Nucleus accumbens (tissue), 56 donors: ENCODE data around the gene C9orf50.

Experiments
- DNase-seq, 56 donors: peaks; one replicate each; lab custom pipeline; 2025; lab: John Stamatoyannopoulos, UW

Gene C9orf50

DNA sequence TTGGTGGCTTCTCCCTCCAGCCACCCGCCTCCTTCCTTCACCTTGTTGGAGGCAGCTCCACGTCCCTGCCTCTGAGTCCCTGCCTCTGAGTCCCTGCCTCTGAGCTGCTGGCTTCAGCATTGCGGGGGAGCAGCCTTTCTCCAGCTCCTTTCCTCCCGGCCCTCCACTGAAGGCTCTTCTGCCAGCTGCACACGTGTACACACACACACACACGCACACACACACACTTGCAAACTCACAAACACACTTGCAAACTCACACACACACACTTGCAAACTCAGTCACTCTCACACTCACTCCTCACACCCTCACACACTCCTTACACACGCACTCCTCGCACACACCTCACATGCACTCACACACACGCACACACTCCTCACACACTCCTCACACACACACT lies 45.1 kb downstream of the C9orf50 start:
- DNase-seq: no peak

DNA sequence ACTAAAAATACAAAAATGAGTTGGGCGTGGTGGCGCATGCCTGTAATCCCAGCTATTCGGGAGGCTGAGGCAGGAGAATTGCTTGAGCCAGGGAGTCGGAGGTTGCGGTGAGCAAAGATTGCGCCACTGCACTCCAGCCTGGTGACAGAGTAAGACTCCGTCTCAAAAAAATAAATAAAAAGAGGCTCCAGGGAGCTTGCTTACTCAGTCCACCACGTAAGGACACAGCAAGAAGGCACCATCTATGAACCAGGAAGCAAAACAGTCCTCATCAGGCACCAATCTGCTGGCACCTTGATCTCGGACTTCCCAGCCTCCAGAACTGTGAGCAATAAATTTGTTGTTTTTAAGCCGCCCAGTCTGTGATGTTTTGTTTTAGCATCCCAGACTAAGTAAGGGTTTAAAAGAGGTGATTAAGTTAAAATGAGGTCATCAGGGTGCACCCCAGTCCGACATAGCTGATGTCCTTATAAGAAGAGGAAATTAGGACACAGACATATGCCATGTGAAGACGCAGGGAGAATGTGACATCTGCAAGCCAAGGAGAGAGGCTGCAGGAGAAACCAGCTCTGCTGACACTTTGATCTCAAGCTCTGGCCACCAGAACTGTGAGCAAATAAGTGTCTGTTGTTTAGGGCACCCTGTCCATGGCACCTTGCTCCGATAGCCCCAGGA lies 45.9 kb downstream of the C9orf50 start:
- DNase-seq: no peak

DNA sequence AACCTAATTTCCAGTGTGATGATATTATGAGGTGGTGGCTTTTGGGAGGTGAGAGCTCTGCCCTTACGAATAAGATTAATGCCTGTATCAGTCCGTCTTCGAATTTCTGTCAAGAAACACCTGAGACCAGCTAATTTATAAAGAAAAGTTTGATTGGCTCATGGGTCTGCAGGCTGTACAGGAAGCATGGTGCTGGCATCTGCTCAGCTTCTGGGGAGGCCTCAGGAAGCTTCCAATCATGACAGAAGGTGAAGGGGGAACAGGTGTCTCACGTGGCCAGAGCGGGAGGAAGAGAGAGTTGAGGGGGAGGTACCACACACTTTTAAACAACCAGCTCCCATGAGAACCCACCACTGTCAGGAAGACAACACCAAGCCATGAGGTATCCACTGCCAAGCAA lies 46.9 kb downstream of the C9orf50 start:
- no peak for DNase-seq

DNA sequence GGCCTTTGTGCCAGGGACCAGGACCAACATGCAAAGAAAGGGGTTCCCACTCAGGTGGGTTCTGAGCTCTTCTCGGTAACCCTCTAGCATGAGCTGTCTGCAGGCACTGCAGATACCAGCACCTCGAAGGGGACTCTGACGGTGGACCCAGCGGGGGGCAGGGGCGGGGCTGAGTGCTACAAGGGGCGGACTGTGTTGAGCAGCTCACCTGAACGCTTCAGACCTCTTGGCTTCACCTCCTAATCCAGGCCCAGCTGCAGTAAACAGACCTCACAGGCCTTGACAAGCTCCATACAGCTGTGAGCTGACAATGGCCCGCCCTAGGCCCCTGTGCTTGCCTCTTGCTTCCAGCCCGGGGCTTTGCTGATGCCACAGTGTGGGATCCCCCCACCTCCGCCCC lies 48.4 kb downstream of the C9orf50 start:
- DNase-seq: no peak

DNA sequence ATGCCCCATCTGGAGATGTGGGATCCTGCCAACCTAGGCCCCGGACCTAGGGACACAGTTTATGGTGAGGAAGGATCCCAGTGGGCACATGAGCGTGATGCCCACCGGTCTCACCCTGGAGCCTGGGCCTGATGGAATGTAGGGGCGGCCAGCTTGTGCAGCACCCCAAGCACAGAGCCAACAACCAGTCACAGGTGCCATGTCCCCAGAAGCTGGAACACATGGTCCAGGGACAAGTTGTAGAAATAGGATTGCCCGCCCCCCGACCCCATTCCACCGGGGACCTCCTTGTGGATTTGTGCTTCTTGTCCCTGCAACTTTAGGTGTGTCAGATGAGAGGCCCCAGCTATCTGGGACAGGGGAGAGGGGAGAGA lies 48.9 kb downstream of the C9orf50 start:
- no peak for DNase-seq

DNA sequence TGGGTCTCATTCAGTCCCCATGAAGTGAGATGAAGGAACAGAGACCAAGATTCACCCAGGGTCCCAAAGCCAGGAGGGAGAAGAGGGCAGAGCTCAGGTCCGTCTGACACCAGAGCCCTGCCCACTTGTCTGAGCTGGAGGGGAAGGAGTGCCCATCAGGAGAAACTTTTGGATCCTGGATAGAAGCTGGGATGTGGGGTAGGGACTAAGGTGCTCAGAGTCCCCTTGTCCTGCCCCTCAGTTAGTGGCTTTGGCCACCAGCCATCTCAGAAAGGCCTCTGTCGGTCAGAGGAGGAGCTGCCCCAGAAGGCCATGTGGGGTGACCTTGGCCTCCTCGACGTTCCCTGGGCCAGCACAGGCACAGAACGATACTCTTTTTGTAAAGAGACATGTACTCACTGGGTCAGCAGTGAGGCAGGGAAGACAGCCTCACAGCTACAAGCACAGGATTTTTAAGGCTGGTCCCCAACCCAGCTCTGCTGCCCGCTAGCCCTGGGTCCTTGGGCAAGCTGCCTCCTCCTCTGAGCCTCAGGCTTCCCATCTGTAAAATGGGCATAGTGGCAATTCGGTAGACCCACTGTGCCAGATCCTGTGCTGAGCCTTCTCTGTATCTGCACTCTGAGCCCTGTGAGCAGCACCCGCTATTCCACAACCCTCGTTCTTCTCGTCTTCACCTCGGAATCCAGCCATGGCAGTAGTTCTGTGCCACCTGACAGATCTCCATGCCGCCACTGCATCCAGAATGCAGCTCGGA lies 49.4 kb downstream of the C9orf50 start:
- no peak for DNase-seq

GRCh38 chr9:129570450-129571297 lies 50.2 kb downstream of the C9orf50 start:
- DNase-seq: peak in 35 of 56 donors; percentile 10 to 71 (median 30)

GRCh38 chr9:129569502-129570449 lies 51.1 kb downstream of the C9orf50 start:
- peak in 1 of 56 donors; percentile 41 for DNase-seq

GRCh38 chr9:129568560-129569501 lies 52.1 kb downstream of the C9orf50 start:
- peak in 38 of 56 donors; percentile 13 to 88 (median 49) for DNase-seq

GRCh38 chr9:129567842-129568559 lies 52.9 kb downstream of the C9orf50 start:
- peak in 31 of 56 donors; percentile 14 to 66 (median 40) for DNase-seq

- DNase-seq: no peak
These were observed 53.6 kb downstream of the C9orf50 start for GRCh38 chr9:129567329-129567728.

- peak in 9 of 56 donors; percentile 11 to 42 (median 21) for DNase-seq
These were observed 54.2 kb downstream of the C9orf50 start for GRCh38 chr9:129566563-129567266.

- no peak for DNase-seq
These were observed 58.0 kb downstream of the C9orf50 start for GRCh38 chr9:129562917-129563316.

DNA sequence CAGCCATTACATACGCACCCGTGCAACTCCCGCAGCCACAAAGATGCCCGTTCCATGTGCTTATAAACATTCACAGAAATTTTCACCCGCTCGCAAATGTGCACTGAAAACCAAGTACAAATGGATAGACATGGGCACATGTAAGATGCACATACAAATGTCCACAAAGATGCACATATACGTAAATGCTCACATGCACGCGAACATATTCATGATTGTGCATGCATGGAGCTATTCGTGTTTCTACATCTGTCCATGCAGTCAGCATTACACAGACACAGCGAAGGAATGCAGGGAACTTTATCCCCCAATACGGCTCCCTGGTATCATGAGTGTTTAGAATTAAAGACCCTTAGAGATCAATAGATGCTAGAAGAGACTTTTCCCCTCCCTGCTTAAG lies 58.4 kb downstream of the C9orf50 start:
- no peak for DNase-seq
